Left renal pelvis (tissue), 4 donors: ENCODE measurements around the gene GALNT8. TPM values are rescaled to one million over a fixed set of nuclear protein-coding genes. Genes with fewer than 3 reads are reported as not detected.

ENCODE experiments used
- polyA plus RNA-seq, 4 donors: library from polyadenylated mRNA; unstranded; fragments of 120-200 nt; gene quantifications; one replicate each; pipeline ENCODE4 v1.2.1, GENCODE V29; 2013; ENCODE audit not compliant: insufficient read length in 4 of 4

Gene GALNT8
- polyA plus RNA-seq, 4 donors, result 2.7 to 5.3 (median 3.1) TPM

Other genes with a start within 250 kb of the GALNT8 start
- 10 to 100 TPM; 19.5 to 33.9 (median 27.7) TPM for gene RAD51AP1, start 181.5 kb upstream of the GALNT8 start, polyA plus RNA-seq
- 10 to 100 TPM; 37.4 to 59.5 (median 52.4) TPM for gene DYRK4, start 158.2 kb upstream of the GALNT8 start, polyA plus RNA-seq
- 1 to 10 TPM; 1.4 to 6.5 (median 4.3) TPM for gene AKAP3, start 71.3 kb upstream of the GALNT8 start, polyA plus RNA-seq
- 100 to 1,000 TPM in 3 of 4 donors, 10 to 100 TPM in 1; 67.3 to 121 (median 115) TPM for gene NDUFA9, start 71.3 kb upstream of the GALNT8 start, polyA plus RNA-seq
- gene KCNA1, start 189.5 kb downstream of the GALNT8 start, polyA plus RNA-seq, result 1 to 10 TPM in 1 of 4 donors, under 1 TPM in 3; 0.06 to 2.2 (median 0.18) TPM